Hepatic stellate cell (primary cell): Measurements from ENCODE around the gene STOML1.
A peak's percentile ranks its signal among the peaks of the same experiment; 100 is the strongest.

Experiments
- DNase-seq: peaks from one replicate; pipeline ENCODE4 v3.0.0; 2011; ENCODE audit warnings: low spot score

The STOML1 gene

GRCh38 chr15:73991726-73992593, at the start of gene STOML1:
STOML1 (minus strand) TSS chr15:73992295; CDS start chr15:73992223, 72 bp downstream.
- DNase-seq, result peak; percentile 97

GRCh38 chr15:74041311-74041756, 49.2 kb upstream of the STOML1 start:
- no peak for DNase-seq

GRCh38 chr15:74040109-74040850, 48.2 kb upstream of the STOML1 start:
- peak; percentile 98 for DNase-seq

- DNase-seq, result no peak
Observed at GRCh38 chr15:74039656-74040010, 47.5 kb upstream of the STOML1 start.

- DNase-seq, result no peak
Observed at GRCh38 chr15:74038707-74039655, 46.9 kb upstream of the STOML1 start.

- DNase-seq, result no peak
Observed at GRCh38 chr15:74037171-74038117, 45.3 kb upstream of the STOML1 start.

GRCh38 chr15:74036271-74037170, 44.4 kb upstream of the STOML1 start:
- peak; percentile 82 for DNase-seq

- DNase-seq, result no peak
Observed at GRCh38 chr15:74035121-74036017, 43.3 kb upstream of the STOML1 start.

- no peak for DNase-seq
Observed at GRCh38 chr15:74034206-74034755, 42.2 kb upstream of the STOML1 start.

GRCh38 chr15:74032606-74033561, 40.8 kb upstream of the STOML1 start:
- no peak for DNase-seq

- DNase-seq, result no peak
Observed at GRCh38 chr15:74032046-74032445, 40.0 kb upstream of the STOML1 start.

GRCh38 chr15:74028646-74029045, 36.6 kb upstream of the STOML1 start:
- no peak for DNase-seq

- no peak for DNase-seq
Observed at GRCh38 chr15:74027688-74028087, 35.6 kb upstream of the STOML1 start.

GRCh38 chr15:74025436-74025835, 33.3 kb upstream of the STOML1 start:
- peak; percentile 72 for DNase-seq

GRCh38 chr15:74024687-74025086, 32.6 kb upstream of the STOML1 start:
- DNase-seq, result no peak

- no peak for DNase-seq
Observed at GRCh38 chr15:74022706-74023470, 30.8 kb upstream of the STOML1 start.
